GM23338 (cell line): ENCODE measurements around the gene CYP2A7. TPM values are rescaled to one million over a fixed set of nuclear protein-coding genes. Genes with fewer than 3 reads are reported as not detected.
"Not testable (repeated sequence)": the region's sequence is repeated elsewhere in the genome, so short reads cannot be mapped to it uniquely, and the experiment has no call there.

Experiments
- ATAC-seq: fragments of 200-7000 bp; cut with Tn5 transposase; 3 replicates; pipeline ENCODE4 v1.9.1; 2020
- DNase-seq: peaks from one replicate; pipeline ENCODE4 v3.0.0-alpha.2; 2015; ENCODE audit warnings: low spot score
- H2AFZ ChIP-seq: fragments of 200-600 bp; sonication (generic); 2 replicates; pipeline ENCODE4 v1.8.0; 2016; ENCODE audit warnings: antibody characterized with exemption, mild to moderate bottlenecking, moderate library complexity
- H3F3A ChIP-seq: fragments of 200-600 bp; sonication (generic); replicated peaks from 2 replicates; pipeline ENCODE4 v1.8.0; 2017; ENCODE audit warnings: antibody characterized with exemption, mixed run types, low read depth
- H3K27ac ChIP-seq: fragments of 200-600 bp; sonication (generic); 2 replicates; pipeline ENCODE4 v1.6.1; 2016; ENCODE audit warnings: low read depth
- H3K27me3 ChIP-seq: fragments of 200-600 bp; sonication (generic); 2 replicates; pipeline ENCODE4 v1.8.0; 2016; ENCODE audit warnings: mild to moderate bottlenecking, mixed run types, moderate library complexity; ENCODE audit not compliant: insufficient read depth
- H3K36me3 ChIP-seq: fragments of 200-600 bp; sonication (generic); 2 replicates; pipeline ENCODE4 v1.8.0; 2016; ENCODE audit warnings: mild to moderate bottlenecking; ENCODE audit not compliant: insufficient read depth
- H3K4me1 ChIP-seq: fragments of 200-600 bp; sonication (generic); 2 replicates; pipeline ENCODE4 v1.8.0; 2016; ENCODE audit warnings: mild to moderate bottlenecking, moderate library complexity; ENCODE audit not compliant: insufficient read depth
- H3K4me2 ChIP-seq: fragments of 200-600 bp; sonication (generic); 2 replicates; pipeline ENCODE4 v1.7.1; 2017; ENCODE audit warnings: mixed run types
- H3K4me3 ChIP-seq: fragments of 200-600 bp; sonication (generic); 2 replicates; pipeline ENCODE4 v1.6.1; 2016; ENCODE audit warnings: mixed run types
- H3K79me2 ChIP-seq: fragments of 200-600 bp; sonication (generic); replicated peaks from 2 replicates; pipeline ENCODE4 v1.8.0; 2017; ENCODE audit warnings: mild to moderate bottlenecking; ENCODE audit not compliant: insufficient read depth
- H3K9me2 ChIP-seq: fragments of 200-600 bp; sonication (generic); 2 replicates; pipeline ENCODE4 v1.8.0; 2017; ENCODE audit not compliant: insufficient read depth
- H4K20me1 ChIP-seq: fragments of 200-600 bp; sonication (generic); replicated peaks from 2 replicates; pipeline ENCODE4 v1.8.0; 2017; ENCODE audit warnings: mild to moderate bottlenecking; ENCODE audit not compliant: insufficient read depth
- H3K27ac Mint-ChIP-seq: 2 replicates; pipeline ENCODE4 v1.8.0; 2020; ENCODE audit warnings: inconsistent platforms, mild to moderate bottlenecking, moderate library complexity, mixed read lengths
- H3K27me3 Mint-ChIP-seq: 3 replicates; pipeline ENCODE4 v1.8.0; 2022; ENCODE audit warnings: low read depth, mild to moderate bottlenecking, moderate library complexity, mixed read lengths, inconsistent platforms; ENCODE audit not compliant: insufficient read depth, poor library complexity
- H3K36me3 Mint-ChIP-seq: 3 replicates; pipeline ENCODE4 v1.8.0; 2021; ENCODE audit warnings: low read depth, mild to moderate bottlenecking, inconsistent platforms, moderate library complexity, mixed read lengths
- H3K4me1 Mint-ChIP-seq: 3 replicates; pipeline ENCODE4 v1.8.0; 2020; ENCODE audit warnings: mild to moderate bottlenecking, inconsistent platforms, mixed read lengths
- H3K4me3 Mint-ChIP-seq: 3 replicates; pipeline ENCODE4 v1.8.0; 2021; ENCODE audit warnings: moderate library complexity, mild to moderate bottlenecking, inconsistent platforms, mixed read lengths
- H3K9me3 Mint-ChIP-seq: 3 replicates; pipeline ENCODE4 v1.8.0; 2020; ENCODE audit warnings: moderate library complexity, mild to moderate bottlenecking, inconsistent platforms, mixed read lengths
- EZH2 ChIP-seq: fragments of 200-600 bp; sonication (generic); IDR thresholded peaks from one replicate; pipeline ENCODE4 v1.8.0; 2017; ENCODE audit warnings: antibody characterized with exemption, mild to moderate bottlenecking, low read depth; ENCODE audit not compliant: unreplicated experiment
- JUNB ChIP-seq: IDR thresholded peaks from one replicate; pipeline ENCODE4 v1.6.1; 2016; ENCODE audit warnings: antibody characterized with exemption; ENCODE audit not compliant: unreplicated experiment
- ZNF331 ChIP-seq: fragments of 250-450 bp; sonication (Bioruptor Pico); IDR thresholded peaks from 2 replicates; pipeline ENCODE4 v1.5.0; 2020; ENCODE audit warnings: low read depth, mild to moderate bottlenecking, moderate library complexity
- polyA plus RNA-seq: library from polyadenylated mRNA; unstranded; fragments of >200 nt; fragmentation: Nextera tagmentation; extraction: Ambion mirVana; gene quantifications from 2 replicates; pipeline ENCODE4 v1.2.1, GENCODE V29; 2016
- total RNA-seq: library from RNA; depleted of rRNA; stranded (reverse); fragments of >200 nt; shearing (Covaris generic); gene quantifications from 2 replicates; pipeline ENCODE4 v1.2.3, GENCODE V29; 2014
- TF ChIP-seq, protein P1 (sequence below): IDR thresholded peaks from one replicate; pipeline ENCODE4 v1.6.1; 2018; ENCODE audit warnings: antibody characterized with exemption; ENCODE audit not compliant: unreplicated experiment
- TF ChIP-seq, protein P2 (sequence below), 2 experiments: fragments of 200-600 bp in 1 of 2; sonication (generic) in 1 of 2; conservative IDR thresholded peaks; 2 replicates each; pipeline versions ENCODE4 v1.5.1 to v1.6.1; 2016 to 2017; ENCODE audit warnings: antibody characterized with exemption in 2 of 2, low read depth in 2 of 2, mild to moderate bottlenecking in 2 of 2, moderate library complexity in 1 of 2

The CYP2A7 gene
- total and polyA plus RNA-seq, 2 experiments from 2014 or later, result not detected

DNA sequence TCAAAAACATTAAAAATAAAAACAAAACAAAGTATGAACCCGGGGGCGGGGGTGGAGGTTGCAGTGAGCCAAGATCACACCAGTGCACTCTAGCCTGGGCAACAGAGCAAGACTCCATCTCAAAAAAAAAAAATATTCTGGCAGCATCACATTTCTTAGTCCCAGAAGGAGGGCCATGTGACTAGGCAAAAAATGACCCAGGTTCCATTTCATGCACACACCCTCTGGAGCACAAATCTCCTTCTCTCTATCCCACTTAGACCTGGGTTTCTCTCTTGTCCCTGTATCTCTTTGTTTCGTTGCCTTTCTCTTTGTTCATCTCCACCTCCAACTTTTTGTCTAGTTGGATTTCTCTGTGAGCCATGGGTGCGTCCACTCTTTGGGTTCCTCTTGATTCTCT lies 6.2 kb upstream of the CYP2A7 start (continued):
- TF ChIP-seq, protein P1, sequence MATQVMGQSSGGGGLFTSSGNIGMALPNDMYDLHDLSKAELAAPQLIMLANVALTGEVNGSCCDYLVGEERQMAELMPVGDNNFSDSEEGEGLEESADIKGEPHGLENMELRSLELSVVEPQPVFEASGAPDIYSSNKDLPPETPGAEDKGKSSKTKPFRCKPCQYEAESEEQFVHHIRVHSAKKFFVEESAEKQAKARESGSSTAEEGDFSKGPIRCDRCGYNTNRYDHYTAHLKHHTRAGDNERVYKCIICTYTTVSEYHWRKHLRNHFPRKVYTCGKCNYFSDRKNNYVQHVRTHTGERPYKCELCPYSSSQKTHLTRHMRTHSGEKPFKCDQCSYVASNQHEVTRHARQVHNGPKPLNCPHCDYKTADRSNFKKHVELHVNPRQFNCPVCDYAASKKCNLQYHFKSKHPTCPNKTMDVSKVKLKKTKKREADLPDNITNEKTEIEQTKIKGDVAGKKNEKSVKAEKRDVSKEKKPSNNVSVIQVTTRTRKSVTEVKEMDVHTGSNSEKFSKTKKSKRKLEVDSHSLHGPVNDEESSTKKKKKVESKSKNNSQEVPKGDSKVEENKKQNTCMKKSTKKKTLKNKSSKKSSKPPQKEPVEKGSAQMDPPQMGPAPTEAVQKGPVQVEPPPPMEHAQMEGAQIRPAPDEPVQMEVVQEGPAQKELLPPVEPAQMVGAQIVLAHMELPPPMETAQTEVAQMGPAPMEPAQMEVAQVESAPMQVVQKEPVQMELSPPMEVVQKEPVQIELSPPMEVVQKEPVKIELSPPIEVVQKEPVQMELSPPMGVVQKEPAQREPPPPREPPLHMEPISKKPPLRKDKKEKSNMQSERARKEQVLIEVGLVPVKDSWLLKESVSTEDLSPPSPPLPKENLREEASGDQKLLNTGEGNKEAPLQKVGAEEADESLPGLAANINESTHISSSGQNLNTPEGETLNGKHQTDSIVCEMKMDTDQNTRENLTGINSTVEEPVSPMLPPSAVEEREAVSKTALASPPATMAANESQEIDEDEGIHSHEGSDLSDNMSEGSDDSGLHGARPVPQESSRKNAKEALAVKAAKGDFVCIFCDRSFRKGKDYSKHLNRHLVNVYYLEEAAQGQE, result no peak
- TF ChIP-seq ZNF331 (no peak), JUNB (no peak), EZH2 (no peak)
- TF ChIP-seq, protein P2, sequence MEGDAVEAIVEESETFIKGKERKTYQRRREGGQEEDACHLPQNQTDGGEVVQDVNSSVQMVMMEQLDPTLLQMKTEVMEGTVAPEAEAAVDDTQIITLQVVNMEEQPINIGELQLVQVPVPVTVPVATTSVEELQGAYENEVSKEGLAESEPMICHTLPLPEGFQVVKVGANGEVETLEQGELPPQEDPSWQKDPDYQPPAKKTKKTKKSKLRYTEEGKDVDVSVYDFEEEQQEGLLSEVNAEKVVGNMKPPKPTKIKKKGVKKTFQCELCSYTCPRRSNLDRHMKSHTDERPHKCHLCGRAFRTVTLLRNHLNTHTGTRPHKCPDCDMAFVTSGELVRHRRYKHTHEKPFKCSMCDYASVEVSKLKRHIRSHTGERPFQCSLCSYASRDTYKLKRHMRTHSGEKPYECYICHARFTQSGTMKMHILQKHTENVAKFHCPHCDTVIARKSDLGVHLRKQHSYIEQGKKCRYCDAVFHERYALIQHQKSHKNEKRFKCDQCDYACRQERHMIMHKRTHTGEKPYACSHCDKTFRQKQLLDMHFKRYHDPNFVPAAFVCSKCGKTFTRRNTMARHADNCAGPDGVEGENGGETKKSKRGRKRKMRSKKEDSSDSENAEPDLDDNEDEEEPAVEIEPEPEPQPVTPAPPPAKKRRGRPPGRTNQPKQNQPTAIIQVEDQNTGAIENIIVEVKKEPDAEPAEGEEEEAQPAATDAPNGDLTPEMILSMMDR (conservative IDR thresholded peaks at IDR 0.05; ENCODE audit: low read depth in 2 of 2), result no peak

DNA sequence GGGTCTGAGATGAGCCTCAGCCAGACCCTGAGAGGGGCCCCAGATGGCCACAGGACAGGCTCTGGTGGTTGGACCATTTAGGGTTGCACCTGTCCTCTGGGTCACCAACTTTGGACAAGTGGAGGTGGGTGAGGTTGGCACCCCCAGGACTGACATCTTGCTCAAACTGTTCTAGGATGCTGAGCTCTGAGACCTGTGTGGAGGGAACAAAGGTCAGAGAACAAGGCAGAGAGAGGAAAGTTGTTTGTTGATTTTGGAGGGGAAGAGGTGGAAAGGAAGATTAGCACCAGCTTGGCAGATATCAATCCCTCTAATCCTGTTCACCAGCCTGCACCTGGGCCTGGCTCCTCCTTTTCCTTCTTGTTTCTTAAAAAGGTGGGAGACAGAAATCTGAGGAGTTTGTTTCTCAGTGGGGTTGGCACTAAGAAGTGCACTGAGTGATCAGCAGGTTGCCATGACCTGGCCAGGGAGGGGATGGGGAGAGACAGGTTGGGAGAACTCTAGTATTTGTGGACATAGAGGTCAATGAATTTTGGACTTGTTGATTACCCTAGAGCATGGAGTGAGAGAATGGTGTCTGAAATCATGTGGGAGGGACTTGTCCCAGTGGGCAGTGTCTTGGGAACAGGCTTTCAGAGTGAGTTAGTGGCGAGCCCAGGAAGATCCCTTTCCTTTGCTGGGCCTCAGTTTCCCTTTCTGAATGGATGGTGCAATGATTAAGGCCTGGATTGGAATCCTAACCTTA lies 2.3 kb upstream of the CYP2A7 start:
- H3F3A ChIP-seq, H2AFZ ChIP-seq, DNase-seq, H4K20me1 ChIP-seq, H3K27ac Mint-ChIP-seq, H3K79me2 ChIP-seq, H3K4me1 ChIP-seq, H3K4me3 Mint-ChIP-seq, H3K9me2 ChIP-seq, H3K27ac ChIP-seq, H3K36me3 Mint-ChIP-seq, H3K4me2 ChIP-seq, H3K4me1 Mint-ChIP-seq, H3K4me3 ChIP-seq, ATAC-seq, H3K9me3 Mint-ChIP-seq, H3K36me3 ChIP-seq: not testable (repeated sequence)
- H3K27me3 ChIP-seq, result peaks cover 19% of the 10 kb centered on the region
- H3K27me3 Mint-ChIP-seq, result peaks cover 14% of the 10 kb centered on the region

DNA sequence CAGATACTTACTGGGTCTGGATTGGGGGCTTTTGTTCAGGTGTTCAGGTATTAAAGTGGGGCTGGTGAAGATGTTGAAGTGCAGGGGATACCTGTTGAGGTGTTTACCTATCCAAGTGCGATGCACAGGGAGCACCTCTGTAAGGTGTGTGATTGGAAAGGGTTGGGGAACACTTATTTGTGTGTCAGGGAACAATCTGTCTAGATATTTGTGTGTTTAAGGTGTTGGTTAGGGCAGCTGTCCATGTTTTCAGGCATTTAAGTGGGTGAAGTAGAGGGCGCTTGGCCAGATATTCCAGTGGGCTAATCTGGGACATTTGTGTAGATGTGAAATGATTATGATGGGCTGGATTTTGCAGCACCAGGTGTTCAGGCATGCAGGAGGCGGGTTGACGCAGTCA lies 2.7 kb downstream of the CYP2A7 start:
- H3K27me3 Mint-ChIP-seq, result peaks cover 17% of the 10 kb centered on the region
- not testable (repeated sequence) for H3K27ac ChIP-seq, H3F3A ChIP-seq, H4K20me1 ChIP-seq, DNase-seq, H3K79me2 ChIP-seq, H3K27ac Mint-ChIP-seq, H3K4me1 ChIP-seq, H3K4me1 Mint-ChIP-seq, ATAC-seq, H2AFZ ChIP-seq, H3K4me3 Mint-ChIP-seq, H3K36me3 Mint-ChIP-seq, H3K36me3 ChIP-seq, H3K4me2 ChIP-seq, H3K9me2 ChIP-seq, H3K4me3 ChIP-seq, H3K9me3 Mint-ChIP-seq
- peaks cover 21% of the 10 kb centered on the region for H3K27me3 ChIP-seq

DNA sequence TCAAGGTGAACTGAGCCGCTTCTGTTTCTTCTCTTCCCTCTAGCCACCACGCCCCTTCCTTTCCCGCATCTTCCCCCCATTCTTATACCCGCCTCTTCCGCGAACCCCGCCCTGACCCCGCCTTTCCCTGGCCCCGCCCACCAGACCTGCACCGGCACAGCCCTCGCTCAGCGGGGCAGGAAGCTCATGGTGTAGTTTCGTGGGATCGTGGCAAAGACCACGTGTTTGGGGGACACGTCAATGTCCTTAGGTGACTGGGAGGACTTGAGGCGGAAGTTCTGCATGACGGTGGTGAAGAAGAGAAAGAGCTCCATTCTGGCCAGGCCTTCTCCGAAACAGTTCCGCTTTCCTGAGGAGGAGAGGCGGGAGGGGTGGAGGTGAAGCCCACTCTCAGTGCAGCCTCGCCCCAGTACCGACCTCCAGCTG lies 6.5 kb downstream of the CYP2A7 start:
- H3K4me3 ChIP-seq, result peak overlapping the region; percentile 56
- H3K27ac ChIP-seq, H3K36me3 ChIP-seq, H3K4me1 Mint-ChIP-seq, H3K36me3 Mint-ChIP-seq, H3K79me2 ChIP-seq, H3K9me3 Mint-ChIP-seq, H4K20me1 ChIP-seq, H3K4me1 ChIP-seq, H2AFZ ChIP-seq, H3F3A ChIP-seq, H3K9me2 ChIP-seq, H3K27ac Mint-ChIP-seq: not testable (repeated sequence)
- H3K4me2 ChIP-seq, result peak overlapping the region; percentile 74
- Mint-ChIP-seq H3K4me3 (peak overlapping the region; percentile 60), H3K27me3 (peaks cover 15% of the 10 kb centered on the region)
- ATAC-seq, result peak; percentile 98
- DNase-seq, result peak; percentile 87
- peaks cover 14% of the 10 kb centered on the region for H3K27me3 ChIP-seq

DNA sequence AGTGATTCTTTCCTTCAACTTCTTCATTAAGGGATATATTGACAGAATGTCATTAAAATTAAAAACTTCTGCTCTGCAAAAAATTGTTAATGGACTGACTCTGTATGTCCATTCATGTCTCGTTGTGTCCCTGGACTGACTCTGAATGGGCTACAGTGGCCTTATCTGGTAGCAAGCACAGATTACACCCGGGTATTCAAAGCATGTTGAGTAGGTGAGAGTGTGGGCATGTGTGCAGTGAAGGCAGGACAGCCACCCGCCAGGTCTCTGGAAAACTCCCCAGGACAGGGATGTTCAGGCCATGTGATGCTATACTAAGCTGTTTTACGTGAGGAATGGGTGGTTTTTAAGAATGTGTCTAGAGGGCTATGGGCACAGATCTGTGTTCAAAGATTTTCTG lies 7.2 kb downstream of the CYP2A7 start:
- not testable (repeated sequence) for H3K36me3 Mint-ChIP-seq, H3K9me3 Mint-ChIP-seq, DNase-seq, H2AFZ ChIP-seq, H3K27me3 ChIP-seq, H3K27ac Mint-ChIP-seq, H3K9me2 ChIP-seq, H3K79me2 ChIP-seq, H3K4me1 Mint-ChIP-seq, H3K4me2 ChIP-seq, ATAC-seq, H3K36me3 ChIP-seq, H3F3A ChIP-seq, H4K20me1 ChIP-seq, H3K27ac ChIP-seq, H3K4me1 ChIP-seq
- H3K4me3 ChIP-seq, result peak overlapping the region; percentile 56
- Mint-ChIP-seq H3K27me3 (peaks cover 17% of the 10 kb centered on the region), H3K4me3 (peak overlapping the region; percentile 60)
